Hair follicular keratinocyte (primary cell): ENCODE measurements around the gene C5orf58. TPM values are rescaled to one million over a fixed set of nuclear protein-coding genes. Genes with fewer than 3 reads are reported as not detected.

Source experiments
- total RNA-seq: library from RNA; depleted of rRNA; stranded (reverse); fragments of >200 nt; gene quantifications from 2 replicates; pipeline ENCODE4 v1.2.3, GENCODE V29; 2015

Gene C5orf58, protein sequence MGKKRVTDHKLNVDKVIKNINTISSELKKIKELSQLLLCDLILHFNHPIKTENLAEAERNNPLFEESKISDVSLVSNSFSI
- not detected in 2 replicates for total RNA-seq

DNA sequence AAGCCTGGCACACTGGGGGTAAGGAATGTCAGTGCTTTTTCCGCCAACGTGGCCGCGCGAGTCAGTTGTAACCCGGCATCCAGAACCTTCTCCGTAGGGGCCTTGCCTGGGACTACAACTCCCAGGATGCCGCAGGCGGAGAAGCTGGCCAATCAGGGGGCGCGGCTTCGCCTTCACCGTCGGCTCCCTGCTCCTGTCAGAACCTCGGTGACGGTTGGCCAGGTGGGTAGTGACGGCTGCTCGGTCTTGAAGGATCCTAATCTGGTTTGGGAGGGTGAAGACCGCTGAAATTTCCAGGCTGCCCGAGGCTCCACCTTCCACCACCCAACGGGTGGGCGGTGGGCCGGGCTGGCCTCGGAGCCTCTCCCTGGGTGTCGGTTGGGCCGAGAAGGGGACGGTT, at the start of gene C5orf58:
Gene C5orf58, plus strand, starts transcription at position 200 of the 400 bp plus-strand sequence. CDS start 1,992 bp downstream, outside the sequence.

Other genes with a start within 250 kb of the C5orf58 start
- not detected in 2 replicates for gene FOXI1, start 127.1 kb upstream of the C5orf58 start, total RNA-seq
- not detected in 2 replicates for gene LCP2, start 64.8 kb downstream of the C5orf58 start, total RNA-seq
- not detected in 2 replicates for gene KCNMB1, start 156.4 kb downstream of the C5orf58 start, total RNA-seq